ENCODE measurements around the gene UBR4.

DNA sequence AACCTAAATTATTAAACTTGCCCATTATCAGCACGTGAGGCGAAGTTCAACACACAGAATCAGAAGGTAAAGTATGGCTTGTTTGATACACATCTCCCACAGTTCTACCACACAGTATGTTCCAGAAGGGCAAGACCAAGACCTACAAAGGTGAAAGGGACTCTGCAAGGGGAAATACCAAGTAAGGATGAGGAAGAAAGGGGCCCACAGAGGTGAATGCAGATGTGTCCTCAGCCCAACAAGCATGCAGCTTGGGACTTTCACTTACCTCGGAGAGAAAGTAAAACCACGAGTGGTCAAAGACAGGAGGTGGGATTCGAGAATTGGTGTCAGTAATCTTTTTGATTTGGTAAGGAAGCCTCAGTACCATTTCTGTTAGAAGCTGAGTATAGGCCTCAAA, 85.8 kb downstream of the UBR4 start:
- TF ChIP-seq CTCF (optimal IDR thresholded peaks at IDR 0.05 in 1 of 3, IDR thresholded peaks at IDR 0.05 in 1 of 3, conservative IDR thresholded peaks at IDR 0.05 in 1 of 3; ENCODE audit: extremely low read depth in 1 of 3, insufficient read depth in 2 of 3, low read length in 3 of 3) (no peak), EZH2 (IDR thresholded peaks at IDR 0.05; ENCODE audit: low read length) (no peak)

Data from keratinocyte (primary cell).